HEK293 (cell line): Measurements from ENCODE around the gene CBFA2T2.
A peak's percentile ranks its signal among the peaks of the same experiment; 100 is the strongest.

Experiments used
- CTCF ChIA-PET: fragments of 350-600 bp; formaldehyde crosslinking; extraction: SDS; loops from one replicate; lab custom pipeline; 2021; ENCODE audit warnings: antibody characterized with exemption; lab: Yijun Ruan, JAX
- POLR2A ChIA-PET: fragments of 300-600 bp; formaldehyde crosslinking; extraction: SDS; loops from one replicate; lab custom pipeline; 2020; ENCODE audit warnings: antibody characterized with exemption, inconsistent platforms; lab: Yijun Ruan, JAX
- H3K27ac ChIP-seq: fragments of 200-500 bp; sonication (Bioruptor generic); 2 replicates; pipeline ENCODE4 v1.5.1; 2014; ENCODE audit warnings: low read depth, low read length, control low read depth, inconsistent platforms; ENCODE audit errors: extremely low read depth
- H3K36me3 ChIP-seq, 2 experiments: fragments of 200-500 bp in 1 of 2; sonication (Bioruptor generic) in 1 of 2; 1 replicate in 1 of 2; 2 replicates in 1 of 2; pipeline ENCODE4 v1.5.1; 2014 to 2017; ENCODE audit warnings: inconsistent platforms in 2 of 2, low read length in 2 of 2; ENCODE audit not compliant: control insufficient read depth in 2 of 2, insufficient read depth in 1 of 2
- H3K4me1 ChIP-seq: fragments of 200-500 bp; sonication (Bioruptor generic); 2 replicates; pipeline ENCODE4 v1.5.1; 2014; ENCODE audit warnings: mild to moderate bottlenecking, low read length, inconsistent platforms; ENCODE audit not compliant: control insufficient read depth, insufficient read depth
- H3K4me3 ChIP-seq: 2 replicates; pipeline ENCODE4 v1.5.1; 2011; ENCODE audit warnings: low read depth, mild to moderate bottlenecking, control low read depth, low read length, moderate library complexity
- H3K9me3 ChIP-seq: fragments of 200-500 bp; sonication (Bioruptor generic); 2 replicates; pipeline ENCODE4 v1.5.1; 2014; ENCODE audit warnings: low read depth, low read length, inconsistent platforms; ENCODE audit not compliant: control insufficient read depth, insufficient read depth
- GLIS2 ChIP-seq: fragments of 450-650 bp; formaldehyde crosslinking; IDR thresholded peaks from 2 replicates; pipeline ENCODE4 v1.5.1; 2016; ENCODE audit warnings: missing biosample characterization, missing genetic modification characterization
- HOXC10 ChIP-seq: sonication (generic); formaldehyde crosslinking; IDR thresholded peaks from 2 replicates; pipeline ENCODE4 v1.8.1; 2023; ENCODE audit warnings: mild to moderate bottlenecking, missing genetic modification reagents
- OSR2 ChIP-seq: fragments of 450-650 bp; formaldehyde crosslinking; IDR thresholded peaks from 2 replicates; pipeline ENCODE4 v1.5.1; 2016; ENCODE audit warnings: missing biosample characterization, missing genetic modification characterization
- PRDM1 ChIP-seq: fragments of 450-650 bp; formaldehyde crosslinking; IDR thresholded peaks from 2 replicates; pipeline ENCODE4; 2016; ENCODE audit warnings: missing biosample characterization, missing genetic modification characterization
- SP7 ChIP-seq: fragments of 450-650 bp; formaldehyde crosslinking; IDR thresholded peaks from 2 replicates; pipeline ENCODE4 v1.5.1; 2016; ENCODE audit warnings: missing biosample characterization, missing genetic modification characterization
- WT1 ChIP-seq: fragments of 450-650 bp; formaldehyde crosslinking; IDR thresholded peaks from 2 replicates; pipeline ENCODE4 v1.5.1; 2016; ENCODE audit warnings: missing biosample characterization, missing genetic modification characterization
- ZEB2 ChIP-seq: fragments of 450-650 bp; formaldehyde crosslinking; IDR thresholded peaks from 2 replicates; pipeline ENCODE4 v1.5.1; 2016; ENCODE audit warnings: missing biosample characterization, missing genetic modification characterization
- ZNF121 ChIP-seq: fragments of 450-650 bp; formaldehyde crosslinking; IDR thresholded peaks from 2 replicates; pipeline ENCODE4 v1.5.1; 2016; ENCODE audit warnings: missing biosample characterization, missing genetic modification characterization
- ZNF169 ChIP-seq: fragments of 450-650 bp; formaldehyde crosslinking; IDR thresholded peaks from 2 replicates; pipeline ENCODE4 v1.5.1; 2016; ENCODE audit warnings: missing biosample characterization, missing genetic modification characterization
- ZNF341 ChIP-seq: fragments of 450-650 bp; formaldehyde crosslinking; IDR thresholded peaks from 2 replicates; pipeline ENCODE4; 2016; ENCODE audit warnings: low read depth, missing biosample characterization, missing genetic modification characterization
- ZNF391 ChIP-seq: fragments of 450-650 bp; formaldehyde crosslinking; IDR thresholded peaks from 2 replicates; pipeline ENCODE4 v1.5.1; 2016; ENCODE audit warnings: low read depth, missing biosample characterization, missing genetic modification characterization, borderline replicate concordance
- ZNF426 ChIP-seq: fragments of 450-650 bp; formaldehyde crosslinking; IDR thresholded peaks from 2 replicates; pipeline ENCODE4 v1.5.1; 2017; ENCODE audit warnings: missing biosample characterization, missing genetic modification characterization, mild to moderate bottlenecking, inconsistent platforms, moderate library complexity
- ZNF529 ChIP-seq: fragments of 450-650 bp; formaldehyde crosslinking; IDR thresholded peaks from 2 replicates; pipeline ENCODE4 v1.5.1; 2017; ENCODE audit warnings: missing genetic modification characterization, missing biosample characterization; ENCODE audit not compliant: insufficient replicate concordance
- ZNF600 ChIP-seq: fragments of 450-650 bp; formaldehyde crosslinking; IDR thresholded peaks from 2 replicates; pipeline ENCODE4 v1.5.1; 2016; ENCODE audit warnings: missing biosample characterization, missing genetic modification characterization
- ZNF629 ChIP-seq: fragments of 450-650 bp; formaldehyde crosslinking; IDR thresholded peaks from 2 replicates; pipeline ENCODE4 v1.5.1; 2017; ENCODE audit warnings: missing biosample characterization, missing genetic modification characterization
- ZNF707 ChIP-seq: fragments of 450-650 bp; formaldehyde crosslinking; IDR thresholded peaks from 2 replicates; pipeline ENCODE4 v1.5.1; 2016; ENCODE audit warnings: missing biosample characterization, missing genetic modification characterization
- ZNF76 ChIP-seq: fragments of 450-650 bp; formaldehyde crosslinking; IDR thresholded peaks from 2 replicates; pipeline ENCODE4; 2016; ENCODE audit warnings: low read depth, missing biosample characterization, missing genetic modification characterization, borderline replicate concordance
- ZNF785 ChIP-seq: fragments of 450-650 bp; formaldehyde crosslinking; IDR thresholded peaks from 2 replicates; pipeline ENCODE4 v1.5.1; 2016; ENCODE audit warnings: missing biosample characterization, missing genetic modification characterization
- TF ChIP-seq, protein P1 (sequence below): fragments of 450-650 bp; formaldehyde crosslinking; IDR thresholded peaks from 2 replicates; pipeline ENCODE4 v1.5.1; 2017; ENCODE audit warnings: missing biosample characterization, missing genetic modification characterization
- TF ChIP-seq, protein P2 (sequence below): fragments of 450-650 bp; formaldehyde crosslinking; IDR thresholded peaks from 2 replicates; pipeline ENCODE4 v1.5.1; 2016; ENCODE audit warnings: missing biosample characterization, missing genetic modification characterization
- TF ChIP-seq, protein P3 (sequence below): fragments of 450-650 bp; formaldehyde crosslinking; IDR thresholded peaks from 2 replicates; pipeline ENCODE4 v1.5.1; 2016; ENCODE audit warnings: missing biosample characterization, missing genetic modification characterization
- TF ChIP-seq, protein P4 (sequence below): fragments of 450-650 bp; formaldehyde crosslinking; IDR thresholded peaks from 2 replicates; pipeline ENCODE4 v1.5.1; 2016; ENCODE audit warnings: missing biosample characterization, missing genetic modification characterization
- TF ChIP-seq, protein P5 (sequence below): fragments of 450-650 bp; formaldehyde crosslinking; IDR thresholded peaks from 2 replicates; pipeline ENCODE4 v1.5.1; 2016; ENCODE audit warnings: missing biosample characterization, missing genetic modification characterization

CBFA2T2 gene

DNA sequence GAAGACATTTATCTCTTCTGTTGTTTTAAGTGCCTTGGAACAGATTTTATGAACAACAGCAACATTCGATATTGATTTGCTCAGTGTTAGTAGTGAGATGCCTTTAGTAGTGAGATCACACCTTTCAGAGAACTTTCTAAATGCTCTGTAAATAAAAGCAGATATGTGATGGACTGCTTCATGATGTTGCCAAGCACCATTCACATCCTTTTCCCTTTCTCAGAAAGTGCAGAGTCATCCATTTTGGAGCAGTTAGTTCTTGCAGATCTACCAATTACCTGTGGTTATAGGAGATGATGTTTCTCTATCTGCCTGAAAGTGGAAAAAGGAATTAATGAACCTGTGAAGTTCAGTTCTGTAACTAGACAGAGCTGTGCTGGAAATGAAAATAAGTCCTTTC, 27.0 kb downstream of the CBFA2T2 start:
- CTCF ChIA-PET, result interaction anchor here (0.6 kb wide), 3 partner anchors 35 to 704 kb away, joined by 3 to 4 read pairs (median 4); no protein-coding TSS in a partner anchor
- POLR2A ChIA-PET, result interaction anchor here (0.8 kb wide), 1 partner anchor 27 kb away, joined by 4 read pairs; the partner anchor contains the start of gene CBFA2T2
- H3K27ac ChIP-seq, result no peak overlapping the region

DNA sequence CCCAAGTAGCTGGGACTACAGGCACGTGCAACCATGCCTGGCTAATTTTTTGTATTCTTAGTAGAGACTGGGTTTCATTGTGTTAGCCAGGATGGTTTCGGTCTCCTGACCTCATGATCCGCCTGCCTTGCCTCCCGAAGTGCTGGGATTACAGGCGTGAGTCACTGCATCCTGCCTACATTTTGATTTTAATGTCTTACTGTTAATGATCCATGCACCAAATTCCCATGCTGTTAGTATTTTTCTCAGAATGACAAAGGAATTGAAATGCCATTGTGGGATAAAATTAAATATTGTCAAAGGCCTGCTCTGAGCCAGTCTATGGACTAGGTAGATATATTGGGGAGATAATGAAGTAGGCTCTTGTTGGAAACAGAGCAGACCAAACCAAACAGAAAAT, 28.2 kb downstream of the CBFA2T2 start:
- Histone ChIP-seq H3K4me1 (peaks cover 9% of the 10 kb centered on the region), H3K9me3 (no peaks in the 10 kb centered on the region), H3K4me3 (no peak overlapping the region), H3K36me3 (no peaks in the 10 kb centered on the region), H3K27ac (no peak overlapping the region)
- ChIA-PET POLR2A (no interaction called here), CTCF (no interaction called here)
- TF ChIP-seq, protein P1, sequence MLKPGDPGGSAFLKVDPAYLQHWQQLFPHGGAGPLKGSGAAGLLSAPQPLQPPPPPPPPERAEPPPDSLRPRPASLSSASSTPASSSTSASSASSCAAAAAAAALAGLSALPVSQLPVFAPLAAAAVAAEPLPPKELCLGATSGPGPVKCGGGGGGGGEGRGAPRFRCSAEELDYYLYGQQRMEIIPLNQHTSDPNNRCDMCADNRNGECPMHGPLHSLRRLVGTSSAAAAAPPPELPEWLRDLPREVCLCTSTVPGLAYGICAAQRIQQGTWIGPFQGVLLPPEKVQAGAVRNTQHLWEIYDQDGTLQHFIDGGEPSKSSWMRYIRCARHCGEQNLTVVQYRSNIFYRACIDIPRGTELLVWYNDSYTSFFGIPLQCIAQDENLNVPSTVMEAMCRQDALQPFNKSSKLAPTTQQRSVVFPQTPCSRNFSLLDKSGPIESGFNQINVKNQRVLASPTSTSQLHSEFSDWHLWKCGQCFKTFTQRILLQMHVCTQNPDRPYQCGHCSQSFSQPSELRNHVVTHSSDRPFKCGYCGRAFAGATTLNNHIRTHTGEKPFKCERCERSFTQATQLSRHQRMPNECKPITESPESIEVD (tag by site-specific recombination), result peak; percentile 73
- no peak for TF ChIP-seq ZNF121 (tag by site-specific recombination)
- TF ChIP-seq ZNF529 (tag by site-specific recombination), result no peak
- TF ChIP-seq ZEB2, result peak; percentile 46; the same call in 1 of the 2 replicates
- TF ChIP-seq ZNF707 (tag by site-specific recombination), result no peak
- no peak for TF ChIP-seq ZNF169 (tag by site-specific recombination)
- TF ChIP-seq GLIS2 (tag by site-specific recombination), result no peak
- peak; percentile 25; the same call in 1 of the 2 replicates for TF ChIP-seq OSR2 (tag by site-specific recombination)
- no peak for TF ChIP-seq ZNF785 (tag by site-specific recombination)
- TF ChIP-seq ZNF76 (tag by site-specific recombination), result no peak
- TF ChIP-seq, protein P2, sequence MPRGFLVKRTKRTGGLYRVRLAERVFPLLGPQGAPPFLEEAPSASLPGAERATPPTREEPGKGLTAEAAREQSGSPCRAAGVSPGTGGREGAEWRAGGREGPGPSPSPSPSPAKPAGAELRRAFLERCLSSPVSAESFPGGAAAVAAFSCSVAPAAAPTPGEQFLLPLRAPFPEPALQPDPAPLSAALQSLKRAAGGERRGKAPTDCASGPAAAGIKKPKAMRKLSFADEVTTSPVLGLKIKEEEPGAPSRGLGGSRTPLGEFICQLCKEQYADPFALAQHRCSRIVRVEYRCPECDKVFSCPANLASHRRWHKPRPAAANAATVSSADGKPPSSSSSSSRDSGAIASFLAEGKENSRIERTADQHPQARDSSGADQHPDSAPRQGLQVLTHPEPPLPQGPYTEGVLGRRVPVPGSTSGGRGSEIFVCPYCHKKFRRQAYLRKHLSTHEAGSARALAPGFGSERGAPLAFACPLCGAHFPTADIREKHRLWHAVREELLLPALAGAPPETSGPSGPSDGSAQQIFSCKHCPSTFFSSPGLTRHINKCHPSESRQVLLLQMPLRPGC (tag by site-specific recombination), result peak; percentile 81
- TF ChIP-seq ZNF341 (tag by site-specific recombination), result no peak
- TF ChIP-seq, protein P3, sequence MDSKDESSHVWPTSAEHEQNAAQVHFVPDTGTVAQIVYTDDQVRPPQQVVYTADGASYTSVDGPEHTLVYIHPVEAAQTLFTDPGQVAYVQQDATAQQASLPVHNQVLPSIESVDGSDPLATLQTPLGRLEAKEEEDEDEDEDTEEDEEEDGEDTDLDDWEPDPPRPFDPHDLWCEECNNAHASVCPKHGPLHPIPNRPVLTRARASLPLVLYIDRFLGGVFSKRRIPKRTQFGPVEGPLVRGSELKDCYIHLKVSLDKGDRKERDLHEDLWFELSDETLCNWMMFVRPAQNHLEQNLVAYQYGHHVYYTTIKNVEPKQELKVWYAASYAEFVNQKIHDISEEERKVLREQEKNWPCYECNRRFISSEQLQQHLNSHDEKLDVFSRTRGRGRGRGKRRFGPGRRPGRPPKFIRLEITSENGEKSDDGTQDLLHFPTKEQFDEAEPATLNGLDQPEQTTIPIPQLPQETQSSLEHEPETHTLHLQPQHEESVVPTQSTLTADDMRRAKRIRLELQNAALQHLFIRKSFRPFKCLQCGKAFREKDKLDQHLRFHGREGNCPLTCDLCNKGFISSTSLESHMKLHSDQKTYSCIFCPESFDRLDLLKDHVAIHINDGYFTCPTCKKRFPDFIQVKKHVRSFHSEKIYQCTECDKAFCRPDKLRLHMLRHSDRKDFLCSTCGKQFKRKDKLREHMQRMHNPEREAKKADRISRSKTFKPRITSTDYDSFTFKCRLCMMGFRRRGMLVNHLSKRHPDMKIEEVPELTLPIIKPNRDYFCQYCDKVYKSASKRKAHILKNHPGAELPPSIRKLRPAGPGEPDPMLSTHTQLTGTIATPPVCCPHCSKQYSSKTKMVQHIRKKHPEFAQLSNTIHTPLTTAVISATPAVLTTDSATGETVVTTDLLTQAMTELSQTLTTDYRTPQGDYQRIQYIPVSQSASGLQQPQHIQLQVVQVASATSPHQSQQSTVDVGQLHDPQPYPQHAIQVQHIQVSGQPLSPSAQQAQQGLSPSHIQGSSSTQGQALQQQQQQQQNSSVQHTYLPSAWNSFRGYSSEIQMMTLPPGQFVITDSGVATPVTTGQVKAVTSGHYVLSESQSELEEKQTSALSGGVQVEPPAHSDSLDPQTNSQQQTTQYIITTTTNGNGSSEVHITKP (tag by site-specific recombination), result no peak
- TF ChIP-seq ZNF600, result 0 out of 2 replicates have a peak, but pooled peaks have one; percentile 38
- TF ChIP-seq WT1, result no peak
- TF ChIP-seq SP7 (tag by site-specific recombination), result peak; percentile 52; the same call in 1 of the 2 replicates
- TF ChIP-seq, protein P4, sequence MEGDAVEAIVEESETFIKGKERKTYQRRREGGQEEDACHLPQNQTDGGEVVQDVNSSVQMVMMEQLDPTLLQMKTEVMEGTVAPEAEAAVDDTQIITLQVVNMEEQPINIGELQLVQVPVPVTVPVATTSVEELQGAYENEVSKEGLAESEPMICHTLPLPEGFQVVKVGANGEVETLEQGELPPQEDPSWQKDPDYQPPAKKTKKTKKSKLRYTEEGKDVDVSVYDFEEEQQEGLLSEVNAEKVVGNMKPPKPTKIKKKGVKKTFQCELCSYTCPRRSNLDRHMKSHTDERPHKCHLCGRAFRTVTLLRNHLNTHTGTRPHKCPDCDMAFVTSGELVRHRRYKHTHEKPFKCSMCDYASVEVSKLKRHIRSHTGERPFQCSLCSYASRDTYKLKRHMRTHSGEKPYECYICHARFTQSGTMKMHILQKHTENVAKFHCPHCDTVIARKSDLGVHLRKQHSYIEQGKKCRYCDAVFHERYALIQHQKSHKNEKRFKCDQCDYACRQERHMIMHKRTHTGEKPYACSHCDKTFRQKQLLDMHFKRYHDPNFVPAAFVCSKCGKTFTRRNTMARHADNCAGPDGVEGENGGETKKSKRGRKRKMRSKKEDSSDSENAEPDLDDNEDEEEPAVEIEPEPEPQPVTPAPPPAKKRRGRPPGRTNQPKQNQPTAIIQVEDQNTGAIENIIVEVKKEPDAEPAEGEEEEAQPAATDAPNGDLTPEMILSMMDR, result no peak
- TF ChIP-seq ZNF426 (tag by site-specific recombination), result no peak
- TF ChIP-seq ZNF629 (tag by site-specific recombination), result no peak
- no peak for TF ChIP-seq HOXC10 (CRISPR knock-in tag)

More for the DNA sequence above, 27.0 kb downstream of the CBFA2T2 start:
- Histone ChIP-seq H3K9me3 (no peaks in the 10 kb centered on the region), H3K36me3 (no peaks in the 10 kb centered on the region), H3K4me3 (no peak overlapping the region), H3K4me1 (peaks cover 5% of the 10 kb centered on the region)
- TF ChIP-seq PRDM1 (tag by site-specific recombination) (peak; percentile 69), ZNF391 (tag by site-specific recombination) (no peak)
- TF ChIP-seq, protein P5, sequence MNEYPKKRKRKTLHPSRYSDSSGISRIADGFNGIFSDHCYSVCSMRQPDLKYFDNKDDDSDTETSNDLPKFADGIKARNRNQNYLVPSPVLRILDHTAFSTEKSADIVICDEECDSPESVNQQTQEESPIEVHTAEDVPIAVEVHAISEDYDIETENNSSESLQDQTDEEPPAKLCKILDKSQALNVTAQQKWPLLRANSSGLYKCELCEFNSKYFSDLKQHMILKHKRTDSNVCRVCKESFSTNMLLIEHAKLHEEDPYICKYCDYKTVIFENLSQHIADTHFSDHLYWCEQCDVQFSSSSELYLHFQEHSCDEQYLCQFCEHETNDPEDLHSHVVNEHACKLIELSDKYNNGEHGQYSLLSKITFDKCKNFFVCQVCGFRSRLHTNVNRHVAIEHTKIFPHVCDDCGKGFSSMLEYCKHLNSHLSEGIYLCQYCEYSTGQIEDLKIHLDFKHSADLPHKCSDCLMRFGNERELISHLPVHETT (tag by site-specific recombination), result no peak
